Measurements from ENCODE around the gene CAMK1D.

Gene CAMK1D

DNA sequence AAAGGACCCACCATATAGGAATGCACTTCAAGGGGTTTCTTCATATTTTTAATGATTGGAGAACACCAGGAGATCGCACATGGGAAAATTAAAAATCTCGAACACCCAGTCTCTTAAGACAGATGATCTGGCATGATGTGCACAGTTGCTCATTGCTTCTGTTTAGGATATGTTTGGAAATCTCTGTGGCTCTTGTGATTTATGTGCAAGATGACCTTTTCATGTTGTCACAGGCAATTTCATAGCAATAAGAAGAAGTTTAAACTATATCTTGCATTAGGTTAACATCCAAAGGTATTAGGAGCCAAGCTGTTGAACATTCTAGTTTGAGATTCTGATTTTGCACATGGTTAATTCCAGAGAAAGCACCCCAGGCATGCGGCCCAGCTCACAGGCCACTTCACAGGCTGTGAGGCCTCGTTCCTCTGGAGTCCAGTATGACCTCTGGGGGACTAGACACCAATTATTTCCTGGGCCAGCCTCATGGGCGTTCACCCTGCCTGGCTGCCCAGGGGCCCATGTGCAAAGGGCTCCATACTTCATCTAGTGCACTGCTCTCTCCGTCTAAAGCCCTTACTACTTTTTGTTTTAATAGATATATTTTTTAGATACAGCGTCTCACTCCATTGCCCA is 28.4 kb downstream of the CAMK1D start:
- DNase-seq, result no peak

DNA sequence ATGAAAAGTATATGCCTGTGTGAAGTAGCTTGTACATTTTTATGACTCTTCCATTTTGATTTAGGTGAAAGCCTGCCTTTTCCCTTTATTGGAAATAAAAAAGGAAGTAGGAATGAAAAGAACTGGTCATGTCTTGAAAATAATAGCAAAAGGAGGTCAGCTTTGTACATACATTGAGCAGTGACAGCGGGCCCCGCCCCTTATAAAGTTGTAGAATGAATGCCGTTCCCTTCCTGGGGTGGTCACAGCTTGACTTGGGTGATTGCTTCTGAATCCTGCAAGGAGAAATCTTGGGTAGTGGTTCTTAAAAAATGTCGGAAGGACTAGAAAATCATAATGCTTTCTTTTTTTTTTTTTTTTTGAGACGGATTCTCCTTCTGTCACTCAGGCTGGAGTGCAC is 31.7 kb downstream of the CAMK1D start:
- DNase-seq, result no peak

DNA sequence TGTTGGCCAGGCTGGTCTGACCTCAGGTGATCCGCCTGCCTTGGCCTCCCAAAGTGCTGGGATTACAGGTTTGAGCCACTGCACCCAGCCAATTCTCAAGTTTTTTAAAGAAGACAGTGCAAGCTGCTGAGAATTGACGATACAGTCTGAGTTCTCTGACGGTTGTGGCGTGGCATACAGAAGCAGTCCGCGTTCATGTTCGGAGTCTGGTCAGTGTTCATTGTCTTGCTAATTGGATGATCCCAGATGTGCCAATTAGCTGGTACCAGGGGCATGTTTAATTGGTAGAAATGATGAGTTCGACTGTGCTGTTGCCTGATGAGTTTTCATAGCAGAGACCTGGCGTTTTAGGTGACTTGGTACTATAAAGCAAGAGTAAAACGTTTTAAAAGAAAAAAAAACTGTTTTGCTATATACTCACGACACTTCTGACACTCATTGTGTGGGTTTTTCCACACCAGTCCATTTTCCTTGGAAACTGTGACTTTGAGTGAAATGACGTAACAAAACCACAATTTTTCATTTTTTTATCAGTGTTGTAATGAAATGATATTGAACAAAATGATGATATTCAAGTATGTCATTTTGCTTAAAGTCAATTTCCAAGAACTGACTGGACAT is 32.3 kb downstream of the CAMK1D start:
- no peak for DNase-seq

DNA sequence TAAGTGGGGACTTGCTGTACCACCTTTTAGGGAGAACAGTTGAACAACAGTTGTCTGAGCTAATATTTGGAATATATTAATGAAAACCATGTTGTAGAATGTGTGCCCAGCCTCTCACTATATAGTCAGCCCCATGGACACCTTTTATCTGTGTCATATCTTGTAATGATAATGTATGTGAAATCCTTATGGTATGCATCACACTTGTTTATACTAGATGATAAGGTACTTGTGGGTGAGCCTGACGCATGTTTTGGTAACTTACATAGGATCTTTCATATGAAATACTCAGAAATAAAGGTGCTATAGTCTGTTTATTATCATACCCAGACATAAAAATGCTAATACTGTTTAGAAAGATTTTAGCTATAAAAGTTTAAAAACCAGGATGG is 32.8 kb downstream of the CAMK1D start:
- no peak for DNase-seq

DNA sequence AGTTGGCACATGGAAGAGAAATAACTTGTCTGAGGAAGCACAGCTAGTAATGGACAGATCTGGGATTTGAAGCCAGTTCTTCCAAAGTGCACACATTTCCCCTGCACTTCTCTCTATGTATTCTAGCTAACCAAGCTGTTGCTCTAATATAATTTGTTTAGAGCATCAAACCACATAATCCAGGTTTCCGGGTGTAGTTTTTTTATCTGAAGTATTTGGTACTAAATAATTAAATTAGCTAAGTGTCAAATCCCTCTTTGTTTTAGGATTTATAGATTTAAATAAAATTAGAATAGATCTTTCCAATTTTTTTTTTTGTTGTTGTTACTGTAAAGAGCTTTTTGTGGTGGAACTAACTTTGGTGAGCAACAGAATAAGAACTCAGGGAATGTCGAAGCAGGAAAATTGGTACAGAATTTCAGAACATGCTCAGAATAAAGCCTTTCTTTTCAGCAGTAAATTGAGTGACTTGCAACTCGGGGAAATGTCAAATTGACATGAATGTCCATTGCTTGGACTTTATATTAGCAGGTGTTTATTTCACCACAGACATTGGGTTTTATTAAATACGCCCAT is 33.7 kb downstream of the CAMK1D start:
- no peak for DNase-seq

DNA sequence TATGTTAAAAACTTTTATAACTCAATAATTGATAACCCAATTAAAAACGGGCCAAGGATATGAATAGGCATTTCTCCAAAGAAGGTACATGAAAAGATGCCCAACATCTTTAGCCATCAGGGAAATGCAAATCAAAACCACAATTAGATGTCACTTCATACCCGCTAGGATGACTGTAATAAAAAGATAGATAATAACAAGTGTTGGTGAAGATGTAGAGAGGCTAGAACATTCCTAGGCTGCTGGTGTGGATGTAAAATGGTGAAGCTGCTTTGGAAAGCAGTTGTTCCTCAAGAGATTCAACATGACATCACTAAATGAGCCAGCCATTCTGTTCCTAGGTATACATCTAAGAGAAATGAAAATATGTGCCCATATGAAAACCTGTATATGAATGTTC is 35.6 kb downstream of the CAMK1D start:
- no peak for DNase-seq

DNA sequence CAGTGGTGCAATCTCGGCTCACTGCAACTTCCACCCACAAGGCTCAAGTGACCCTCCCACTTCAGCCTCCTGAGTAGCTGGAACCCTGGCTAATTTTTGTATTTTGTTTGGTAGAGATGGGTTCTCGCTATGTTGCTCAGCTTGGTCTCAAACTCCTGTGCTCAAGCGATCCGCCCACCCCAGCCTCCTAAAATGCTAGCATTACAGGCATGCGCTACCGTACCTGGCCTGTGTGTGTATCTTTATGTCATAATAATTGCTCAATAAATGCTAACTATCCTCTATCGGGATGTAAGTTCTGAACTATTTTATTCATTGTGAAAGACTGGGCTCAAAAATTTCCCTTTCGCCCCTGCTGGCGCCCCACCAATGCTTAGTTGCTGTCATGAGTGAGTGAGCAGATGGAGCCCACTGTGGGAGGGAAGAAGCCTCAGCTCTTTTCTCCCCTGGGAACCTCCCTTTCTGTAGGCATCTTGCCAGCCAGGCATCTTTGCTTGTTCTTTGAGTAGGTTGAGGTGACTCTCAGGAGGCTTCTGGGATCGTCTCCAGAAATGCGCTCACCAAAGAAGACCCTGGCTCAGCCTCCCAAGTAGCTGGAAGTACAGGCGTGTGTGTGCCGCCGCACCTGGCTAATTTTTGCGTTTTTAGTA is 38.3 kb downstream of the CAMK1D start:
- DNase-seq, result no peak

DNA sequence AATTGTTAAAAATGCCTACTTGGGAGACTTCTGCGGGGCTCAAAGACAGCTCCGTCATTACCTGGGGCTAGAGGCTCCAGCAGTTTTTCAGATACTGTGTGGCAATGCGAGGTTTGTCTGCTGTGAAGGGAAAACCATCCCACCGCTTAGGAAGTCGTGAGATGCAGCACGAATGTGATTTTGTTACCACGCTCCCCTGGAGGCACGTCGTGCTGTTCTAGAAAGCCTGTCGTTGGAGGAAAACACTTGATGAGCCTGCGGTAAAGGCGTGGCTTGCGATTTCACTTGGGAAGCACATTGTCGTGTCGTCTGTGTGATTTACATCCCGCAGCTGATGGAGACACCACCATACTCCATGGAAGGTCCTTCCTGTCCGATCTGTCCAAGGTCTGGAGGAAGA is 39.3 kb downstream of the CAMK1D start:
- no peak for DNase-seq

DNA sequence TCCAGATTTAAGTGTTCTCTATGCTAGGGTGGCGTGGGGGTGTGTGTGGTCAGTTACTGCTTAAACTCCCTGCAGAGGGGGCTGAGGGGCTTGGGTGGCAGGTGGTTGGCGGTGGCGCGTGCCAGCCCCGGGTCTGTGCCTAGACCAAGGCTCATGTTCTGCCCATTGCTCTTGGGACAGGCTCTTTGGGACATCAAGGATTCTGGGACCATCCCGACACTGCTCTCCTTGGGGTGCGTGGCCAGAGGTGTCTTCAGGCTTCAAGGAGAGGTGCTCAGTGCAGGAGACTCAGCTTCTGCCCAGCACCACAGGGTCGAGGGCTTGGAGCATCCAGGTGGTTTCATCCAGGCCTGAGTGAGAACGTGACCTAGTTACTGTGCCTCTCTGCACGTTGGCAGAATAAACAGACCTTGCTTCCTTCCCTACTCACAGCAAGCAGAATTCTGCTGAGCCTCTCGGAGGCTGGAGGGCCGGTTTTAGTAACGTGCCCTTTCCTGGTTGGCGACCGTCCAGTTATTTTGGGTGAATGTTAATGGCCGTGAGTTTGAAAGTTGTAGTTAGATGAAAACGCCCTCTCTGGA is 39.9 kb downstream of the CAMK1D start:
- no peak for DNase-seq

DNA sequence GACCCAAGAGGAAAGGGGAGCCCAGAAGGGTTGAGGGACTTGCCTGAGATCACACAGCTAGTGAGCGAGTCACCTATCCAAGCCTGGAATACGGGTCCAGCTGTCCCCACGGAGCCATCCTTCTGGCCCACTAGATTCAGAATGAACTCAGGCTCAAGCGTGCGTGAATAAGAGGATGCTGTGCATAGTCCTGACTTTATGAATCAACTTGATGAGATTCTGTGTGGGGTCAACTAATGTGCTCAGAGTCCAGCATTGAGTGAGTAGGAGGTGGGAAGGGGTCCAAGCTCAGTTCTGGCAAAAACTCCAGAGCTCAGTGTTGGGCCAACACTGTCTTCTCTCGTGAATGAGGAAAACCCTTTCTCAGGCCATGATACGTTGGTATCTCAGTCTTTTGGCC is 41.4 kb downstream of the CAMK1D start:
- no peak for DNase-seq

DNA sequence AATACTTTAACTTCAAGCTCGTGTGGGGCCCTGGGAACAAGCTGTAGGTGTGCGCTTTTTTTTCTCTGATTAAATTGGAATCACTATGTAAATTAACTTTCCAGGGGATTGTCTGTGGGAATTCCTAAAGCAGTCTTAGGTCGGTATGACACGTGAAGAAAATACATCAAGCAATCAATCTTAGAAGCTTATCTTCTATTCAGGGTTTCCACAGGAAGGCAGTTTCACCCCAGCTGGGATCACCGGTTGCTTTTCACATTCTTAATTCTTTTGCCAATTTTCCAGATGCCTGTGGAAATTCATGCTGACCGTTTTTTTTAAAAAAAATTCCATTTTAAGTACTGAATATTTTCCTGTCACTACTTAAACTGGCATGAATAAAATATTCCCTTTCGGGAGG is 41.9 kb downstream of the CAMK1D start:
- DNase-seq, result no peak

DNA sequence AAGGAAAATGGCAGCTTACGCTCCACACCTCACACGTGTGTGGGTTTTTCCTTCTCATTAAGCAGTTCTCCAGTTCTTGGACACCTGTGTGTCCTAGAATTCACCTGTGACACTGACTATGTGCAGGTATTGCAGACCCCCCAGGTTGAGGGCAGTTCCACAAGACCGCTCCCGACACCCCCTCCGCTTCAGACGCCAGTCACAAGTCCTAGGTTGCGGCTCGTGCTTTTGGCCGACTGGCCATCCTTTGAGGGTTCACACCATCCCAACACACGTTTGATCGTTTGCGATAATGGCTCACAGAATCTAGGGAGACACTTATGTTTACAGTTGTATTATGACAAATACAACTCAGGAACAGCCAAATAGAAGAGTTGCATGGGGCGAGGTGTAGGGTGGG is 44.5 kb downstream of the CAMK1D start:
- no peak for DNase-seq

DNA sequence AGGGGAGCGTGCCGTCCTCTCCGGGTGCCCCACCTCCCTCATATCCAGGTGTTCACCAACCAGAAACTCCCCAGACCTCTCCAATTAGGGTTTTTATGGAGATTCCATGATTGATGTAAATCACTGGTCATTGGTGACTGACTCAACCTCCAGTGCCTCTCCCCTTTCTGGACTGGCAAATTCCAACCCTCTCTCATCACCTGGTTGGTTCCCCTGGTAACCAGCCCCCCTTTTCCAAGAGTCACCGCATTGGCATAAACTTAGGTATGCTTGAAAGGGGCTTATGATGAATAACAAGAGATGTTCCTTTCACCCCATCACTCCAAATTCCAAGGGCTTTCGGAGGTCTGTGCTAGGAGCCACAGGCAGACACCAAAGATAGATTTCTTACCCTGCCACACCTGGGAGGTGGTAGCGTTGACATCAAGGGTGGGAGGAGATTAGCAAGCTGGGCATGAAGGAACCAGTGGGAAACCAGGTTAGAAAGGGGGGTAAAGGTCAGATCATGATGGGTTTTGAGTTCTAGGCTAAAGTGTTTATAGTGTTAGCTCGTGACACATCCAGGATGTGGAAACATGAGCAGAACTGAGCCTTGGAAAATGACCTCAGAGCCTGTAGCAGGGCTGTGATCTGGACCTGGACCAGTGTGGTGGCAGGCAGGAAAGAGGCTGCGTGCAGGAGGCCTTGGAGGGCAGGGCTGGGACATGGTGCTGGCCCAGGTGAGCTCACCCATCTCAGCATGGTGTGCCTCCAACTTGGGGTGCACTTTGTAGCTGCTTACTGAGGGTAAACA is 45.1 kb downstream of the CAMK1D start:
- no peak for DNase-seq

DNA sequence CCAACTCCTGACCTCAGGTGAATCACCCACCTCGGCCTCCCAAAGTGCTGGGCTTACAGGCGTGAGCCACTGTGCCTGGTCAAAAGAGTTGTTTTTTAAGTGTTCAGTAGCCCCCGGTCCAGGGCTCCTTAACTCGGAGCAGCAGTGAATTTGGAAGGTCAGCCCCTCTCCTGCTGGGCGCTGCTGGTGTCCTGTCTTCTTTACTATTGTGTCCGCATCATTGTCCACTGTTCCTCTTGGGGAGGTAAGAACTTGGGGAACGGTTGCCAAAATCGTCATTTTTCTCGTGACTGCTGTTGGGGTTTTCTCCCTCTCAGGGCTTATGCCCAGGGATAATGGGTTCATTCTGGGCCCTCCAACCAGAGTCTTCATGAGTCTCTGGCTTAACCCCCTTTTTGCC is 46.7 kb downstream of the CAMK1D start:
- DNase-seq, result no peak

DNA sequence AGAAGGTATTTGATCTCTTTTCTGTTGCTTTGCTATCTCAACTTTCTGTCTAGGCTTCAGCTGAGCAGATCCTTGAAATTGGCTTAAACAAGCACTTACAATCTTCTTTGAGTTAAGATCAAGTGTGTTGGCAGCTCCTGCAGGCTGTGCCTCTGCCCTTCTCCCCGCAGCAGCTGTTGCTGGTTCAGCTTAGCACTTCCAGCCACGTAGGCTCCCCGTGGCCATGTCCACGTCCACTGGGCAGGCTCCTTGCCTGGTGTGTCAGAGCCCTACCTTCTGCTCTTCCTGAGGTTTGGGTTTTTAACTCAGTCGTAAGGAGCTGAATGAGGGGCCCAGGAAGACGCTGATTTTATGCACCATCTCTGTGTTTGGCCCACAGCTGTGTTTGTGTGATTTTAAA is 47.2 kb downstream of the CAMK1D start:
- no peak for DNase-seq

DNA sequence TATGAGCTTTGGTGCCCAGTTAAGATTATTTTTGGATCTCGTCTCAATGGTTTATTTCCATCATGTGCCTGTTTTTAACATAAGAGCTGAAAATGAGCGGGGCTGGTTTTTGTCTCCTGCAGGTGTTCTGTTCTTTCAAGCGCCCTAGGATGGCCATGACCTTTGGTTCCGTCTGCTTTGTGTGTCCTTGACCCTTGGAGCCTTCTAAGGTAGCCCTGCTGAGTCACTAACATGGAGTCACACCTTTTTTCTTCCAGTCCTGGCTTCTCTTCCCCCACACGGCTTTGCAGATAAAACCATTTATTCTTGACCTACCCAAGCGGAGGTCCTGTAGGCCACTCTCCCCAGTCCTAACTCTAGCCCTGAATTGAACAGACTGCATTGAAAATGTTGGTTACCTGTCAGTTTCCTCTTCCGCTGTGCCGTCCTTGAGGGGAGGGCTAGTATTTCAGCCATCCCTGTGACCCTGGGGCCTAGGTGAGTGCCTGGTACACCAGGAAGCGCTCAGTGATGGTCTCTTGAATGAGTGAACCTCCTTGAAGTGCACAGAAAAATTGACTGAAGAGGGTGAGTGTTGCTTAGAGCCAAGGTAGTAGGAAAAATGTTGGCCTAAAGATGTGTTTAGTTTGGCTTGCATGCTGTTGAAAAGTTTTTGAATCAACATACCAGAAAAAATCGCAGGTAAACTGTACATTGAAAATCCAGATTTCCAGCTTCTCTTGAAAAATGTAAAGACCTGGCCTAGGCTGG is 48.0 kb downstream of the CAMK1D start:
- no peak for DNase-seq

DNA sequence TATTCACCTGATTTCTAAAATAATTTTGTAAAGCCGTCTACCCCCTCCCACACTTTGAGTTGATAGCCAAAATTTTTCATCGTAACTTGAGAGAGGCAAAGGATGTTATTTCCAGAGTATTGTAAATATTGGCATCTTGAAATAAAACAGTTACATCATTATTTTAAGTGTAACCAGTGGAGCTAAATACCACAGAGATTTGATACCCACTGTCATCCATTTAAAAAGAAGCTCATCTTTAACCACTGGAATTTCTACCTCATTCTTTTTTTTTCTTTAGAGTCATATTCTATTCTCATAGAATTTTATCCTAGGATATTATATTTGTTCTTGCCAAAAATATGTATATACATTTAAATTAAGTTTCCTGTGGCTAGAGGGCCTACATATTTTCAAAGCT is 48.6 kb downstream of the CAMK1D start:
- DNase-seq, result no peak

DNA sequence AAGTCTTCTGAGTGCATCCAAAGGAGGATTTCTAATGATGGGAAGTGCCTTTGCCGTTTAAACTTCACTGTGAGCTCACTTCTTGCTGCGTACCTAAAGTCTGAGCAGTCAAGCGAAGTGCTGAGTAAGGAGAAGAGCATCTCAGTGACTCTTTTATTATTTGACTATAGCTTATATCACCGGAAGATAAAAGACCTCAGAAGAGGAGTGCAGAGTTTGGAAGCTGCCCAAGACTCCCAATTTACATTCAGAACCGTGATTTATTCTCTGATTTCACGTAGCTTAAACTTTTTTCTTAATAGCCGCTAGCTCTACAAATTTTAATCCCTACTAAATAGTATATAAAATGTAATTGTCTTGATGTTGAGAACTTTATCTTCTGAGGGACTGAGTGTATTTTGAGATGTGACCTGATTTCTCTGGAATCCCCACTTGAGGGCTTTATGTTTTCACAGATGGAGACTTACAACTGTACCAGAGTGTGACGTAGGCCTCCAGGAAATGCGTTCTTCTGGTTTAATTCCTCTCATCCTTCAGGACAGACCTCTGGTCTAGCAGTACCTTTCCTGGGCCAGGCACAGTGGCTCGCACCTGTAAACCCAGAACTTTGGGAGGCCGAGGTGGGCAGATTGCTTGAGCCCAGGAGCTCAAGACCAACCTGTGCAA is 51.1 kb downstream of the CAMK1D start:
- no peak for DNase-seq

DNA sequence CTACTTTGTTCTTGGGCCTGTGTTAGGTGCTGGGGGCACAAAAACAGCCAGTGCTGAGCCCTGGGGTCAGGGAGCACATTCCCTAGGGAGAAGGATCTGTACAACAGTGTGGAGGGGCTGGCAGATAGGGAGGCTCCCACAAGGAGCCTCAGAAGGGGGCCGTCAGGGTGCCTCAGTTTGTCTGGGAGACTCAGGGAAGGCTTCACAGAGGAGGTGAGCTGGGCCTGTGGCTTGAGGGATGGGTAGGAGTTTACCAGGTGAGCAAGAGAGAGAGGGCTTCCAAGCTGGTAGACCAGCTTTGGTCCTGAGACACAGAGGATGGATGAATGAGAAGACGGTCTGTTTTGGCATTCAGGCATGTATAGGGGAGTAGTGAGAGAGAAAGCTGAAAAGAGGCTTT is 52.1 kb downstream of the CAMK1D start:
- DNase-seq, result no peak

DNA sequence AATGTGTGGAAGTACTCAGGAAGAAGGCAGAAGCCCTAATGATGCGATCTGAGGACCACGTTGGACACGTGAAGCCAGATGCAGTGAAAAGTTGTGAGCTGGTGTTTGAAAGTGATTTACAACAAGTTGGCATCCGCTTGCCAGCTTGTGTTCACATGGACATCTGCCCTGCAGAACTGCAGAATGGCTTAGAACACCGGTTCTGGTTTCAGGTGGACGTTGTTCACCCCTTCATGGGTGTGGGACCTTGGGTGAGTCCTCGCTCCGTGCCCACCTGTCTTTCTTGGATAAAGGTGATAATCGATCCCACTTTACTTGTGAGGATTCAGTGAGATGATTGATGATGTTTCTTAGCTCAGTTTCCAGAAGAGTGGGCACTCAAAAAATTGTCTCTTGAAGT is 53.8 kb downstream of the CAMK1D start:
- no peak for DNase-seq

Measured in NCI-H1930 (cell line).